ENCODE data around the gene HLF. TPM values are rescaled to one million over a fixed set of nuclear protein-coding genes. Genes with fewer than 3 reads are reported as not detected.

Gene HLF
- total and polyA plus RNA-seq, 10 of the 15 experiments (the other 5 are each of a cell fraction or from before 2014, with no cell fraction given): 0.01 to 0.33 (median 0.20) TPM; not detected in 3

GRCh38 chr17:55246583-55246982, 18.2 kb upstream of the HLF start:
- no peaks in the 10 kb centered on the region for H3K27me3 ChIP-seq (replicated peaks in 1 of 2; ENCODE audit: control insufficient read depth in 2 of 2, insufficient read depth in 2 of 2, low read length in 1 of 2)
- no TSS peak for BruUV-seq (replicated peaks)
- SMC1A ChIA-PET (ENCODE audit: uncharacterized antibody, unreplicated experiment): no interaction called here
- no peaks in the 10 kb centered on the region for H3K9me3 ChIP-seq (replicated peaks; ENCODE audit: control insufficient read depth, insufficient read depth, low read length)
- no peak overlapping the region for H3K4me2 ChIP-seq (ENCODE audit: control insufficient read depth, insufficient read depth)
- in situ Hi-C loops (cut with MboI) (no loop called here), intact Hi-C loops (cut with micrococcal nuclease; ENCODE audit: unreplicated experiment) (no loop called here)
- H3K4me3 ChIP-seq: no peak overlapping the region
- H4K20me1 ChIP-seq (ENCODE audit: control insufficient read depth, insufficient read depth): no peaks in the 10 kb centered on the region
- POLR2A ChIA-PET: no interaction called here
- RAD21 ChIA-PET (ENCODE audit: unreplicated experiment): no interaction called here
- no peaks in the 10 kb centered on the region for H3K36me3 ChIP-seq (ENCODE audit: control insufficient read depth in 2 of 2, insufficient read depth in 2 of 2, low read length in 1 of 2)
- DNase-seq (ENCODE audit: low read depth, low spot score) (no peak), FAIRE-seq (no peak), ATAC-seq (no peak)
- TF ChIP-seq SMC3 (IDR thresholded peaks at IDR 0.05; ENCODE audit: borderline replicate concordance, low read length) (no peak), MYC (IDR thresholded peaks at IDR 0.05; ENCODE audit: insufficient read depth, insufficient read length, insufficient replicate concordance, low read length, severe bottlenecking) (no peak), RAD51 (IDR thresholded peaks at IDR 0.05) (no peak), PML (IDR thresholded peaks at IDR 0.05; ENCODE audit: low read length) (no peak), CBX3 (IDR thresholded peaks at IDR 0.05; ENCODE audit: borderline replicate concordance, low read depth) (no peak), ATF3 (IDR thresholded peaks at IDR 0.05; ENCODE audit: borderline replicate concordance, extremely low read depth, low read depth, low read length) (no peak)
- CTCF ChIA-PET: interaction anchor here (0.5 kb wide), 1 partner anchor 1621 kb away, joined by 3 read pairs; no protein-coding TSS in a partner anchor
- H3K9ac ChIP-seq (ENCODE audit: control insufficient read depth, insufficient read depth, low read length): no peak overlapping the region
- no peak overlapping the region for H3K27ac ChIP-seq (ENCODE audit: control insufficient read depth, insufficient read depth)
- no peaks in the 10 kb centered on the region for H3K79me2 ChIP-seq (ENCODE audit: control insufficient read depth, insufficient read depth, low read length)
- no peak overlapping the region for H2AFZ ChIP-seq (ENCODE audit: control insufficient read depth, low read depth, low read length)
- no peaks in the 10 kb centered on the region for H3K4me1 ChIP-seq (ENCODE audit: control insufficient read depth, insufficient read depth, low read length)
- WGBS (ENCODE audit: insufficient coverage, insufficient replicate concordance, low lambda C conversion rate, missing lambda C conversion rate): 0% methylated on average over 1 of the region's 1 CpG

- Histone ChIP-seq H3K27me3 (replicated peaks in 1 of 2; ENCODE audit: control insufficient read depth in 2 of 2, insufficient read depth in 2 of 2, low read length in 1 of 2) (no peaks in the 10 kb centered on the region), H3K36me3 (ENCODE audit: control insufficient read depth in 2 of 2, insufficient read depth in 2 of 2, low read length in 1 of 2) (no peaks in the 10 kb centered on the region), H3K9me3 (replicated peaks; ENCODE audit: control insufficient read depth, insufficient read depth, low read length) (no peaks in the 10 kb centered on the region), H3K4me2 (ENCODE audit: control insufficient read depth, insufficient read depth) (no peak overlapping the region), H3K79me2 (ENCODE audit: control insufficient read depth, insufficient read depth, low read length) (no peaks in the 10 kb centered on the region), H3K9ac (ENCODE audit: control insufficient read depth, insufficient read depth, low read length) (no peak overlapping the region), H3K4me3 (no peak overlapping the region), H4K20me1 (ENCODE audit: control insufficient read depth, insufficient read depth) (no peaks in the 10 kb centered on the region), H3K27ac (ENCODE audit: control insufficient read depth, insufficient read depth) (no peak overlapping the region), H3K4me1 (ENCODE audit: control insufficient read depth, insufficient read depth, low read length) (no peaks in the 10 kb centered on the region), H2AFZ (ENCODE audit: control insufficient read depth, low read depth, low read length) (no peak overlapping the region)
- TF ChIP-seq, protein P1, sequence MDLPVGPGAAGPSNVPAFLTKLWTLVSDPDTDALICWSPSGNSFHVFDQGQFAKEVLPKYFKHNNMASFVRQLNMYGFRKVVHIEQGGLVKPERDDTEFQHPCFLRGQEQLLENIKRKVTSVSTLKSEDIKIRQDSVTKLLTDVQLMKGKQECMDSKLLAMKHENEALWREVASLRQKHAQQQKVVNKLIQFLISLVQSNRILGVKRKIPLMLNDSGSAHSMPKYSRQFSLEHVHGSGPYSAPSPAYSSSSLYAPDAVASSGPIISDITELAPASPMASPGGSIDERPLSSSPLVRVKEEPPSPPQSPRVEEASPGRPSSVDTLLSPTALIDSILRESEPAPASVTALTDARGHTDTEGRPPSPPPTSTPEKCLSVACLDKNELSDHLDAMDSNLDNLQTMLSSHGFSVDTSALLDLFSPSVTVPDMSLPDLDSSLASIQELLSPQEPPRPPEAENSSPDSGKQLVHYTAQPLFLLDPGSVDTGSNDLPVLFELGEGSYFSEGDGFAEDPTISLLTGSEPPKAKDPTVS (IDR thresholded peaks at IDR 0.05; ENCODE audit: low read depth, low read length): no peak
- FAIRE-seq: no peak
- in situ Hi-C loops (cut with MboI): no loop called here
- no TSS peak for BruUV-seq (replicated peaks)
- DNase-seq (ENCODE audit: low read depth, low spot score): no peak
- ChIA-PET RAD21 (ENCODE audit: unreplicated experiment) (no interaction called here), POLR2A (no interaction called here), CTCF (interaction anchor here (1.4 to 1.5 kb wide), 2 partner anchors 10 to 255 kb away, joined by 3 to 4 read pairs; no protein-coding TSS in a partner anchor), SMC1A (ENCODE audit: uncharacterized antibody, unreplicated experiment) (interaction anchor here (0.8 kb wide), 1 partner anchor 163 kb away, joined by 3 read pairs; no protein-coding TSS in a partner anchor)
- WGBS (ENCODE audit: insufficient coverage, insufficient replicate concordance, low lambda C conversion rate, missing lambda C conversion rate): 21% methylated on average over 2 of the region's 2 CpGs
- ATAC-seq: no peak
- intact Hi-C loops (cut with micrococcal nuclease; ENCODE audit: unreplicated experiment): no loop called here
These were observed 16.7 kb upstream of the HLF start for GRCh38 chr17:55248077-55248476.

Data from GM12878 (cell line).